Liver (tissue), 9 donors: Measurements from ENCODE around the gene NSD1. TPM values are rescaled to one million over a fixed set of nuclear protein-coding genes. Genes with fewer than 3 reads are reported as not detected.
A peak's percentile ranks its signal among the peaks of the same experiment; 100 is the strongest.

Experiments
- DNase-seq: peaks from one replicate; pipeline ENCODE4 v3.0.0-alpha.2; 2017; ENCODE audit warnings: low spot score
- H3K27ac ChIP-seq, 2 donors: one replicate each; pipeline ENCODE4 v1.7.0; 2013; ENCODE audit warnings: inconsistent platforms in 2 of 2, low read length in 2 of 2, control low read depth in 1 of 2, low read depth in 1 of 2, mild to moderate bottlenecking in 1 of 2
- H3K27me3 ChIP-seq, 4 donors: one replicate each; pipeline versions ENCODE4 v1.6.1 to v1.7.0; 2013; ENCODE audit warnings: low read length in 3 of 4, inconsistent platforms in 1 of 4, mild to moderate bottlenecking in 1 of 4, moderate library complexity in 1 of 4; ENCODE audit not compliant: control insufficient read depth in 4 of 4, insufficient read depth in 4 of 4
- H3K36me3 ChIP-seq, 4 donors: one replicate each; pipeline versions ENCODE4 v1.6.1 to v1.7.0; 2013; ENCODE audit warnings: low read length in 3 of 4, mild to moderate bottlenecking in 3 of 4, low read depth in 1 of 4, moderate library complexity in 1 of 4; ENCODE audit not compliant: control insufficient read depth in 4 of 4, insufficient read depth in 3 of 4
- H3K4me1 ChIP-seq, 4 donors: one replicate each; pipeline versions ENCODE4 v1.6.1 to v1.7.0; 2013; ENCODE audit warnings: low read length in 3 of 4, mild to moderate bottlenecking in 3 of 4, moderate library complexity in 1 of 4; ENCODE audit not compliant: control insufficient read depth in 4 of 4, insufficient read depth in 4 of 4
- H3K4me3 ChIP-seq, 3 donors: one replicate each; pipeline versions ENCODE4 v1.6.1 to v1.7.0; 2013; ENCODE audit warnings: low read length in 3 of 3, control low read depth in 1 of 3, low read depth in 1 of 3, mild to moderate bottlenecking in 1 of 3
- H3K9ac ChIP-seq, 2 donors: one replicate each; pipeline ENCODE4 v1.7.0; 2013; ENCODE audit warnings: low read length in 2 of 2, mild to moderate bottlenecking in 2 of 2, moderate library complexity in 2 of 2, control low read depth in 1 of 2, low read depth in 1 of 2
- H3K9me3 ChIP-seq, 4 donors: one replicate each; pipeline versions ENCODE4 v1.6.1 to v1.7.0; 2013; ENCODE audit warnings: low read length in 3 of 4; ENCODE audit not compliant: control insufficient read depth in 4 of 4
- EGR1 ChIP-seq, 2 donors: IDR thresholded peaks; 2 replicates each; pipeline ENCODE4 v1.6.1; 2016 to 2018; ENCODE audit warnings: antibody characterized with exemption in 2 of 2, low read depth in 2 of 2
- FOXA1 ChIP-seq: IDR thresholded peaks from 2 replicates; pipeline ENCODE4 v1.6.1; 2016; ENCODE audit warnings: antibody characterized with exemption
- NR2F2 ChIP-seq: IDR thresholded peaks from 2 replicates; pipeline ENCODE4 v1.6.1; 2016; ENCODE audit warnings: antibody characterized with exemption
- RAD21 ChIP-seq, 2 donors: IDR thresholded peaks; 2 replicates each; pipeline ENCODE4 v1.6.1; 2016; ENCODE audit warnings: antibody characterized with exemption in 2 of 2, mild to moderate bottlenecking in 2 of 2
- WGBS: extraction: QIAGEN DNeasy Blood & Tissue Kit; methylation state at CpG from one replicate; pipeline ENCODE4 v1.1.7; 2013; 5-methylcytosine and 5-hydroxymethylcytosine counted together
- polyA plus RNA-seq, 2 donors: library from polyadenylated mRNA; stranded (reverse) in 1 of 2; unstranded in 1 of 2; fragments of 200-250 nt in 1 of 2; fragments of >200 nt in 1 of 2; fragmentation: Nextera tagmentation in 1 of 2; extraction: Ambion mirVana in 1 of 2; gene quantifications; one replicate each; pipeline versions ENCODE4 v1.2.1 to v1.2.3, GENCODE V29; 2013 to 2015
- total RNA-seq, 2 donors: library from RNA; depleted of rRNA; stranded (reverse); fragments of >200 nt; gene quantifications; one replicate each; pipeline ENCODE4 v1.2.3, GENCODE V29; 2014
- TF ChIP-seq, protein P1 (sequence below): IDR thresholded peaks from 2 replicates; pipeline ENCODE4 v1.6.1; 2016; ENCODE audit warnings: antibody characterized with exemption, mild to moderate bottlenecking
- TF ChIP-seq, protein P2 (sequence below): IDR thresholded peaks from 2 replicates; pipeline ENCODE4 v1.6.1; 2016; ENCODE audit warnings: antibody characterized with exemption
- TF ChIP-seq, protein P3 (sequence below): fragments of 150-350 bp; IDR thresholded peaks from 2 replicates; pipeline ENCODE4 v1.5.1; 2017; ENCODE audit warnings: improper control_type of control experiment, low read depth, low read length; ENCODE audit not compliant: missing input control
- donor health status: healthy.
- donor health status: healthy.
- donor health status: healthy.
- donor health status: healthy.
- donor health status: healthy.

NSD1 gene
- total and polyA plus RNA-seq, 4 donors: 5.3 to 34.1 (median 19.3) TPM

DNA sequence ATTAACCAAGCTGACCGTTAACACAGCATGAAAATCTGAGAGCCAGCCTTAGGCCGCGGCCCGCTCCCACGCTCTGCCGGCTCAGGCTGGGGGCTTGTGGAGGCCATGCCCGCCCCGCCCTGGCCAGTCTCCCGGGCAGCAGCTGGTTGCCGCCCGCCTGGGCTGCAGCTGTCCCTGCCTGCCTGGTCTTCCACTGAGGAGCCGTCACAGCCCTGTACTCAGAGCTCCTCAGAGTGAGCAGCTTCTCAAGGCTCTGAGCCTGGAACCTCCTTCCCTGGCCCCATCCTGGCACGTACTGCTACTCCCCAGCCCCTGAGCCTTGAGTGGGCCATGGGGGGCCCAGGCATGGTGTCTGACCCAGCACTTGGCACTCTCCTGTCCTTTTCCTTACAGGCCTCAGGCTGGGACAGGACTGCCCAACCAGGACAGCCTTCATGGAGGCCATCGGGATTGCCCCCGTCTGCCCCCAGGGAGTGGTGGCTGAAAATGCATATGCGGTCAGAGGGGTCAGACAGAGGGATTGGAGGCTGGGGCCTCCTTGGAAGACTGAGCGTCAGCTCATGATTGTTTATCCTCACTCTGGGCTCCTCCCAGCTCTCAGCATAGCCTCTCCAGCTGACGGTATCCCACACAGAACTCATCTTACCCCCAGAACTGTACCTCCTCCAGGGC, 35.0 kb upstream of the NSD1 start:
- Histone ChIP-seq H3K27me3 (no peaks in the 10 kb centered on the region), H3K4me3 (no peak overlapping the region), H3K36me3 (no peaks in the 10 kb centered on the region), H3K9ac (no peak overlapping the region), H3K9me3 (no peaks in the 10 kb centered on the region), H3K27ac (peak overlapping the region in 1 of 2 donors; percentile 7), H3K4me1 (peaks cover 11 to 38% (median 29%) of the 10 kb centered on the region in 4 donors)
- WGBS: 73% methylated on average over 18 of the region's 18 CpGs
- DNase-seq: no peak
- TF ChIP-seq NR2F2 (peak; percentile 55), EGR1 (IDR thresholded peaks at IDR 0.05; ENCODE audit: low read depth in 2 of 2) (no peak)

DNA sequence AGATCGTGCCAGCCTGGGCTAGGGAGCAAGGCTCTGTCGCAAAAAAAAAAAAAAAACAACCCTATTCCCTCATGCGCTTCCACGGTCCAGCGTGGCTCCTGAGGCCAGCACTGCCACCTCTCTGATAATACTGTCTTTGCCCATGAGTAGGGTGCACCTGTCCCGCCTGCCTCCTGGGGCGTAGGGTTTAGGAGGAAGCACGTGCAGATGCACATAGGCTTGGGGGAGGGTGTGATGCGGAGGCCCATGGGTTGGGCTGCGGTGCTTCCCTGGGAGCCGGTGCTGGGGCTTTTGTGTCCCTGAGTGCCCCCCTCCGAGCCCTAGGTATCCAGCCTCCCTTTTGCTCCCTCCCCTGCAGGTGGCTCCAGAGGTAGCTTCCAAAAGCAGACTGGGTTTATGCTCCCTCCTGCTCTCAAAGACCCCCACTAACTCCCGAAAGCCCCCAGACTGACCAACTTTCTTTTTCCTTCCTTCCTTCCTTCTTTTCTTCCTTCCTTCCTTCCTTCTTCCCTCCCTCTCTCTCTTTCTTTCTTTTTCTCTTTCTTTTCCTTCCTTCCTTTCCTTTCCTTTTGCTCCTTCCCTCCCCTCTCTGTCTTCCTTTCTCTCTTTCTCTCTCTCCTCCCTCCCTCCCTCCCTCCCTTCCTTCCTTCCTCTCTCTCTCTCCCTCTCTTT, 34.0 kb upstream of the NSD1 start:
- 69% methylated on average over 13 of the region's 13 CpGs for WGBS
- Histone ChIP-seq H3K9me3 (no peaks in the 10 kb centered on the region), H3K27me3 (no peaks in the 10 kb centered on the region), H3K4me3 (no peak overlapping the region), H3K36me3 (no peaks in the 10 kb centered on the region), H3K9ac (no peak overlapping the region), H3K27ac (no peak overlapping the region), H3K4me1 (peaks cover 9 to 30% (median 20%) of the 10 kb centered on the region in 4 donors)
- no peak for DNase-seq
- TF ChIP-seq, protein P1, sequence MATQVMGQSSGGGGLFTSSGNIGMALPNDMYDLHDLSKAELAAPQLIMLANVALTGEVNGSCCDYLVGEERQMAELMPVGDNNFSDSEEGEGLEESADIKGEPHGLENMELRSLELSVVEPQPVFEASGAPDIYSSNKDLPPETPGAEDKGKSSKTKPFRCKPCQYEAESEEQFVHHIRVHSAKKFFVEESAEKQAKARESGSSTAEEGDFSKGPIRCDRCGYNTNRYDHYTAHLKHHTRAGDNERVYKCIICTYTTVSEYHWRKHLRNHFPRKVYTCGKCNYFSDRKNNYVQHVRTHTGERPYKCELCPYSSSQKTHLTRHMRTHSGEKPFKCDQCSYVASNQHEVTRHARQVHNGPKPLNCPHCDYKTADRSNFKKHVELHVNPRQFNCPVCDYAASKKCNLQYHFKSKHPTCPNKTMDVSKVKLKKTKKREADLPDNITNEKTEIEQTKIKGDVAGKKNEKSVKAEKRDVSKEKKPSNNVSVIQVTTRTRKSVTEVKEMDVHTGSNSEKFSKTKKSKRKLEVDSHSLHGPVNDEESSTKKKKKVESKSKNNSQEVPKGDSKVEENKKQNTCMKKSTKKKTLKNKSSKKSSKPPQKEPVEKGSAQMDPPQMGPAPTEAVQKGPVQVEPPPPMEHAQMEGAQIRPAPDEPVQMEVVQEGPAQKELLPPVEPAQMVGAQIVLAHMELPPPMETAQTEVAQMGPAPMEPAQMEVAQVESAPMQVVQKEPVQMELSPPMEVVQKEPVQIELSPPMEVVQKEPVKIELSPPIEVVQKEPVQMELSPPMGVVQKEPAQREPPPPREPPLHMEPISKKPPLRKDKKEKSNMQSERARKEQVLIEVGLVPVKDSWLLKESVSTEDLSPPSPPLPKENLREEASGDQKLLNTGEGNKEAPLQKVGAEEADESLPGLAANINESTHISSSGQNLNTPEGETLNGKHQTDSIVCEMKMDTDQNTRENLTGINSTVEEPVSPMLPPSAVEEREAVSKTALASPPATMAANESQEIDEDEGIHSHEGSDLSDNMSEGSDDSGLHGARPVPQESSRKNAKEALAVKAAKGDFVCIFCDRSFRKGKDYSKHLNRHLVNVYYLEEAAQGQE: no peak
- TF ChIP-seq RAD21 (IDR thresholded peaks at IDR 0.05) (no peak), FOXA1 (no peak)

DNA sequence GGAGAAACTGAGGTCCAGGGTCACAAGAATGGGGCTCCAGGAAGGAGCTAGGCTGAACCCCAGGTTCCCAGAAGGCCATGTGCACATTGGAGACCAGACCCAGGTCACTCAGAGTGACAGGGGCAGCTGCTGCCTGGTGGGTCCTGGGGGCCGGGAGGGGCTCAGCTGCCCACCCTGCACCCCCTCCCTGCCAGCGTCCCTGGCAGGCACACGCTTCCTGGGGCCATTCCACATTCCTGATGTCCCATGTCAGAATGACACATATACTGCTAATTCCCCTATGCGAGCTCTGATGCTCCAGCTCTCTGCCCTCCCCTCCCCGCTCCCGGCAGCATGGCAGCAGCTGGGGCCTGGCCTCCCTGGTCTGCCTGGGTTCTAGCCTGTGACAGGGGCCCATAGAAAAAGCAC, 32.9 kb upstream of the NSD1 start:
- no peak overlapping the region for H3K27ac ChIP-seq
- TF ChIP-seq, protein P2, sequence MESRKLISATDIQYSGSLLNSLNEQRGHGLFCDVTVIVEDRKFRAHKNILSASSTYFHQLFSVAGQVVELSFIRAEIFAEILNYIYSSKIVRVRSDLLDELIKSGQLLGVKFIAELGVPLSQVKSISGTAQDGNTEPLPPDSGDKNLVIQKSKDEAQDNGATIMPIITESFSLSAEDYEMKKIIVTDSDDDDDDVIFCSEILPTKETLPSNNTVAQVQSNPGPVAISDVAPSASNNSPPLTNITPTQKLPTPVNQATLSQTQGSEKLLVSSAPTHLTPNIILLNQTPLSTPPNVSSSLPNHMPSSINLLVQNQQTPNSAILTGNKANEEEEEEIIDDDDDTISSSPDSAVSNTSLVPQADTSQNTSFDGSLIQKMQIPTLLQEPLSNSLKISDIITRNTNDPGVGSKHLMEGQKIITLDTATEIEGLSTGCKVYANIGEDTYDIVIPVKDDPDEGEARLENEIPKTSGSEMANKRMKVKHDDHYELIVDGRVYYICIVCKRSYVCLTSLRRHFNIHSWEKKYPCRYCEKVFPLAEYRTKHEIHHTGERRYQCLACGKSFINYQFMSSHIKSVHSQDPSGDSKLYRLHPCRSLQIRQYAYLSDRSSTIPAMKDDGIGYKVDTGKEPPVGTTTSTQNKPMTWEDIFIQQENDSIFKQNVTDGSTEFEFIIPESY: no peak
- TF ChIP-seq, protein P3, sequence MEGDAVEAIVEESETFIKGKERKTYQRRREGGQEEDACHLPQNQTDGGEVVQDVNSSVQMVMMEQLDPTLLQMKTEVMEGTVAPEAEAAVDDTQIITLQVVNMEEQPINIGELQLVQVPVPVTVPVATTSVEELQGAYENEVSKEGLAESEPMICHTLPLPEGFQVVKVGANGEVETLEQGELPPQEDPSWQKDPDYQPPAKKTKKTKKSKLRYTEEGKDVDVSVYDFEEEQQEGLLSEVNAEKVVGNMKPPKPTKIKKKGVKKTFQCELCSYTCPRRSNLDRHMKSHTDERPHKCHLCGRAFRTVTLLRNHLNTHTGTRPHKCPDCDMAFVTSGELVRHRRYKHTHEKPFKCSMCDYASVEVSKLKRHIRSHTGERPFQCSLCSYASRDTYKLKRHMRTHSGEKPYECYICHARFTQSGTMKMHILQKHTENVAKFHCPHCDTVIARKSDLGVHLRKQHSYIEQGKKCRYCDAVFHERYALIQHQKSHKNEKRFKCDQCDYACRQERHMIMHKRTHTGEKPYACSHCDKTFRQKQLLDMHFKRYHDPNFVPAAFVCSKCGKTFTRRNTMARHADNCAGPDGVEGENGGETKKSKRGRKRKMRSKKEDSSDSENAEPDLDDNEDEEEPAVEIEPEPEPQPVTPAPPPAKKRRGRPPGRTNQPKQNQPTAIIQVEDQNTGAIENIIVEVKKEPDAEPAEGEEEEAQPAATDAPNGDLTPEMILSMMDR: no peak
- no peak for TF ChIP-seq RAD21 (IDR thresholded peaks at IDR 0.05)
- no peaks in the 10 kb centered on the region for H3K36me3 ChIP-seq
- 72% methylated on average over 6 of the region's 6 CpGs for WGBS
- no peak overlapping the region for H3K9ac ChIP-seq
- peaks cover 2 to 19% (median 9%) of the 10 kb centered on the region in 4 donors for H3K4me1 ChIP-seq
- DNase-seq: no peak
- no peaks in the 10 kb centered on the region for H3K27me3 ChIP-seq
- no peaks in the 10 kb centered on the region for H3K9me3 ChIP-seq
- no peak overlapping the region for H3K4me3 ChIP-seq
